Aorta (tissue), 5 donors: ENCODE results near the gene NPEPL1. TPM values are rescaled to one million over a fixed set of nuclear protein-coding genes. Genes with fewer than 3 reads are reported as not detected.

Experiments used
- ATAC-seq: fragments of 200-7000 bp; cut with Tn5 transposase; one replicate; pipeline ENCODE4 v1.9.1; 2022; ENCODE audit warnings: moderate library complexity; ENCODE audit not compliant: low FRiP score
- DNase-seq, 2 donors: peaks; one replicate each; pipeline ENCODE4 v3.0.0-alpha.2; 2020
- H3K27ac ChIP-seq, 2 donors: one replicate each; pipeline ENCODE4 v1.5.1; 2013; ENCODE audit warnings: low read length in 2 of 2, mild to moderate bottlenecking in 2 of 2, moderate library complexity in 2 of 2, control low read depth in 1 of 2, inconsistent platforms in 1 of 2, low read depth in 1 of 2
- H3K27me3 ChIP-seq, 2 donors: one replicate each; pipeline ENCODE4 v1.6.1; 2013; ENCODE audit warnings: control low read depth in 1 of 2, low read length in 1 of 2, mild to moderate bottlenecking in 1 of 2, moderate library complexity in 1 of 2; ENCODE audit not compliant: insufficient read depth in 2 of 2, control insufficient read depth in 1 of 2
- H3K36me3 ChIP-seq, 2 donors: one replicate each; pipeline ENCODE4 v1.6.1; 2013; ENCODE audit warnings: control low read depth in 1 of 2, low read length in 1 of 2, mild to moderate bottlenecking in 1 of 2; ENCODE audit not compliant: insufficient read depth in 2 of 2, control insufficient read depth in 1 of 2
- H3K4me1 ChIP-seq, 2 donors: one replicate each; pipeline ENCODE4 v1.6.1; 2013; ENCODE audit warnings: low read length in 2 of 2, control low read depth in 1 of 2, mild to moderate bottlenecking in 1 of 2, moderate library complexity in 1 of 2; ENCODE audit not compliant: insufficient read depth in 2 of 2, control insufficient read depth in 1 of 2
- H3K4me3 ChIP-seq, 2 donors: one replicate each; pipeline ENCODE4 v1.5.1; 2013; ENCODE audit warnings: low read length in 2 of 2, control low read depth in 1 of 2, mild to moderate bottlenecking in 1 of 2
- H3K9me3 ChIP-seq: one replicate; pipeline ENCODE4 v1.6.1; 2013; ENCODE audit warnings: mild to moderate bottlenecking, low read length; ENCODE audit not compliant: control insufficient read depth
- WGBS, 2 donors: extraction: QIAGEN DNeasy Blood & Tissue Kit; methylation state at CpG; one replicate each; pipeline ENCODE4 v1.1.7; 2013; 5-methylcytosine and 5-hydroxymethylcytosine counted together
- intact Hi-C, 2 donors: fragments of 100-400 bp; cut with DNase I; formaldehyde crosslinking; loops; one replicate each; pipeline versions ENCODE4 v1.14.2 to v1.15.0; 2022
- polyA plus RNA-seq, 2 donors: library from polyadenylated mRNA; stranded (reverse); fragments of 200-250 nt; gene quantifications; one replicate each; pipeline ENCODE4 v1.2.3, GENCODE V29; 2013
- total RNA-seq, 2 donors: library from RNA; stranded (reverse); fragmentation: NEBNext Ultra II Directional; extraction: Animal tissue kit (Norgen Biotek cat#: 25700); gene quantifications; one replicate each; pipeline ENCODE4 v1.2.1, GENCODE V29; 2021
- donor health status: healthy with polysubstance abuse.
- donor health status: Bipolar disorder and iron deficiency.
- donor health status: DM: no; HTN: no; CAD: no.
- donor health status: DM: no; HTN: no; CAD: no.
- donor health status: DM: yes; HTN: yes; CAD: no.

NPEPL1 gene
- total and polyA plus RNA-seq, 4 donors, result 14.7 to 92.8 (median 37.6) TPM

DNA sequence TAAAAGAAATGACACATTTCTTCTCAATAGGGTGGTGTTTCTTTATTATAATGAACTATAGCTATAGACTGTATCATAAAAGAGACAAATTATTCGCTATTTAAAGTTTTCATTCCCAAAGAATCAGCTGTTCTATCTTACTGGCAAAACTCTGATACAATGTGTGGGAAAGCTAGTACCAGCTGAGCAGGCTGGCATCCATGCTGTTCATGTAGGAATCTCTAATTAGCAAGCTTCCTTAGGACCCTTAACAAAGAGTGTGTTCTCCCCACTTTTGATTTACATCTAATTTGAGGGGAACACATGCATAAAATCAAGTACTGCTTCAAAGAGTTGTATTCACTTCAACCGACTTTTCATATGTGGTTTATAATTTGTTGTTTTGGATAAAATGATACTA lies 28.3 kb upstream of the NPEPL1 start:
- no peak for ATAC-seq
- intact Hi-C loops, result no loop called here
- H3K4me3 ChIP-seq, result no peak overlapping the region
- H3K27ac ChIP-seq, result no peak overlapping the region
- H3K4me1 ChIP-seq, result no peaks in the 10 kb centered on the region
- H3K9me3 ChIP-seq, result no peaks in the 10 kb centered on the region
- 89 to 94% methylated on average over 2 of the region's 2 CpGs for WGBS, 2 donors
- peaks cover 4 to 7% of the 10 kb centered on the region in 2 donors for H3K36me3 ChIP-seq
- no peak for DNase-seq
- H3K27me3 ChIP-seq, result no peaks in the 10 kb centered on the region

DNA sequence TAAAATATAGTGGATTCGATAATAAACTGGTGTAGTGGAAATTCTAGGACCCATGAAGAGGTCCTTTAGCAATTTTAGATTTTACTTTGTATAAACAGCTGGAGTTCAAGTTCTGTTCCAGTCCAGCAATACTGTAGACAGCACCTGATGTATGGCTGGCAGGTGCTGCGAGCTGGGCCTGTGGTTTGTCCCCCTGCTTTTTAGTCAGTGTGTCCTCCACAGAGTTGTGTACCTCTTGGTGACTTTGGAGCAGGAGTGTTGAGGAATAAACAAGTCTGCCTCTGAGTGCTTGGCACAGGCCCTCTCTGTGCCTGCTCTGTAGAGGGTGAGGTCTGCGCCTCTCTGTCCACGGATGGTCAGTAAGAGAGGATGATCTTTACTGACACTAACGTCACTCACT lies 27.7 kb upstream of the NPEPL1 start:
- no peaks in the 10 kb centered on the region for H3K4me1 ChIP-seq
- no peak overlapping the region for H3K4me3 ChIP-seq
- no peaks in the 10 kb centered on the region for H3K27me3 ChIP-seq
- DNase-seq, result no peak
- intact Hi-C loops, result no loop called here
- no peak for ATAC-seq
- no peaks in the 10 kb centered on the region for H3K9me3 ChIP-seq
- WGBS, 2 donors, result 77 to 90% methylated on average over 5 of the region's 5 CpGs
- H3K36me3 ChIP-seq, result peaks cover 4 to 11% of the 10 kb centered on the region in 2 donors
- no peak overlapping the region for H3K27ac ChIP-seq

DNA sequence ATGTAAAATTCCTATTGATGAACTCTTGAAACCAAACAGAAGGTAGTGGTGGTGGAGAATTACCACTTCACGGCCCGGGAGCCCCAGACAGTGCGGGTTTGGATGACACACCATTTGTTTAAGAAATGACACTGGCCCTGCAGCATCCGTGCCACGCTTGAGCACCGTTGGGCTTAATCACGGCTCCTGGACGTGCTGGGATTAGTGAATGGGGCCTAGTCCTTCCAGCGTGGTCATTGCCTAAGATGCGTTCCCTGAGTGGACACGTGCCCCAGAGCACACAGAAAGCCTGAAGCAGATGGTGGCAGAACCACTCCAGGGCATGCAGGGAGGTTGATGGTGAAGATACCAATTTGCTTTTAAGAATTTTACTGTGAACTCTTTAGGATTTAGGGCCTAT lies 27.0 kb upstream of the NPEPL1 start:
- ATAC-seq (no peak), DNase-seq (no peak)
- no peaks in the 10 kb centered on the region for H3K9me3 ChIP-seq
- H3K27me3 ChIP-seq, result no peaks in the 10 kb centered on the region
- H3K4me1 ChIP-seq, result no peaks in the 10 kb centered on the region
- intact Hi-C loops, result no loop called here
- no peak overlapping the region for H3K4me3 ChIP-seq
- H3K36me3 ChIP-seq, result peaks cover 6 to 13% of the 10 kb centered on the region in 2 donors
- H3K27ac ChIP-seq, result no peak overlapping the region
- WGBS, 2 donors, result 70 to 76% methylated on average over 11 of the region's 11 CpGs

DNA sequence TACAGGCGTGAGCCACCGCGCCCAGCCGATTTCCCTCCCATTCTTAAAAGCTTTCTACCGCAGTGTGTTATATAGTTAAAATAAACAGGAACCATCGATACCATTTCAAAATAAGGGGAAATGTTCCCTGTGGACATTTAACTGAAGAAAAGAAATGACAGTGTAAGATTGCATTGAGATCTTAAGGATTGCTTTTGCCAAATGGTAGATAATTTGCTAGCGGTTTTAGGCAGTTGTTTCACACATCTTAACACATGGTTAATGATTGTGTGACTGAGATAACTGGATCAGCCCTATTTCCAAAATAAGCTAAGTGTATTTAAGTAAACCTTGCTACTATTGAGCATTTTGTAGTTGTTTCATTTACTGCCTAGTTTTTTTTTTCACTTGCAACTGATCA lies 25.9 kb upstream of the NPEPL1 start:
- intact Hi-C loops, result no loop called here
- 86 to 92% methylated on average over 7 of the region's 7 CpGs for WGBS, 2 donors
- ATAC-seq, result no peak

DNA sequence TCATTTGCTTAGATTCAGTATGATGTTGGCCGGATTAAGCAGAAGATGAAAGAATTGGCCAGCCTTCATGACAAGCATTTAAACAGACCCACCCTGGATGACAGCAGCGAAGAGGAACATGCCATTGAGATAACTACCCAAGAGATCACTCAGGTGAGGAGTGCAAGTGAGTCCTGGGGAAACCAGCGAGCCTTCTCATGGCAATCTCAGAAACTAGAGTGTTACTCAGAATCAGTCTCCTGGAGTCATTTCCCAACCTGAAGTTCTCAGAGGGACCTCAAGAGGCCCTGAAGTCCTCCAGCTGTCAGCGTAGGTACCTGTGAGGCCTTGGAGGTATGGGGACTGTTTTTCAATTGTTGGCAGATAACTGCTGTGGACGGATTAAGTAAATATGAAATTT lies 24.6 kb upstream of the NPEPL1 start:
- Histone ChIP-seq H3K27ac (no peak overlapping the region), H3K36me3 (peaks cover 7 to 12% of the 10 kb centered on the region in 2 donors), H3K4me3 (no peak overlapping the region), H3K9me3 (no peaks in the 10 kb centered on the region), H3K4me1 (no peaks in the 10 kb centered on the region), H3K27me3 (no peaks in the 10 kb centered on the region)
- ATAC-seq, result no peak
- 84 to 91% methylated on average over 5 of the region's 5 CpGs for WGBS, 2 donors
- DNase-seq, result no peak
- intact Hi-C loops, result no loop called here

More for the DNA sequence above, 25.9 kb upstream of the NPEPL1 start:
- Histone ChIP-seq H3K36me3 (peaks cover 6 to 12% of the 10 kb centered on the region in 2 donors), H3K4me3 (no peak overlapping the region), H3K4me1 (no peaks in the 10 kb centered on the region), H3K9me3 (no peaks in the 10 kb centered on the region), H3K27ac (no peak overlapping the region), H3K27me3 (no peaks in the 10 kb centered on the region)
- no peak for DNase-seq

DNA sequence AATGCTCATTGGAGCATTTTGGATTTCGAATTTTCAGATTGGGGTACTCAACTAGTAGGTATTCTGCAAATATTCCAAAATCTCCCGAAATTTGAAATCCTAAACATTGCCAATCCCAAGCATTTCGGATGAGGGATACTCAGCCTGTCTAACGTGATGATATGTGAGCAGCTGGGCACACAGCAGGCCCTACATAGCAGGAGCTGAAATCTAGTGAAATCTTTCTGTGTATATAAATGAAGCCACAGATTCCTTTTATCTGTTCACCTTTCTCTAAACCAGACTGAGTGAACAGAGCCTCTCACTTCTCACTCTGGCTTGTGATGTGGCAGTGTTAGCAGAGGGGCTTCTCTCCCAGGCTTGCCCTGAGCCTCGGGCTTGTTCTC lies 23.7 kb upstream of the NPEPL1 start:
- Histone ChIP-seq H3K27me3 (no peaks in the 10 kb centered on the region), H3K27ac (no peak overlapping the region), H3K4me3 (no peak overlapping the region), H3K9me3 (no peaks in the 10 kb centered on the region), H3K4me1 (no peaks in the 10 kb centered on the region), H3K36me3 (peaks cover 9 to 12% of the 10 kb centered on the region in 2 donors)
- intact Hi-C loops, result no loop called here
- DNase-seq (no peak), ATAC-seq (no peak)
- 83 to 86% methylated on average over 5 of the region's 5 CpGs for WGBS, 2 donors

DNA sequence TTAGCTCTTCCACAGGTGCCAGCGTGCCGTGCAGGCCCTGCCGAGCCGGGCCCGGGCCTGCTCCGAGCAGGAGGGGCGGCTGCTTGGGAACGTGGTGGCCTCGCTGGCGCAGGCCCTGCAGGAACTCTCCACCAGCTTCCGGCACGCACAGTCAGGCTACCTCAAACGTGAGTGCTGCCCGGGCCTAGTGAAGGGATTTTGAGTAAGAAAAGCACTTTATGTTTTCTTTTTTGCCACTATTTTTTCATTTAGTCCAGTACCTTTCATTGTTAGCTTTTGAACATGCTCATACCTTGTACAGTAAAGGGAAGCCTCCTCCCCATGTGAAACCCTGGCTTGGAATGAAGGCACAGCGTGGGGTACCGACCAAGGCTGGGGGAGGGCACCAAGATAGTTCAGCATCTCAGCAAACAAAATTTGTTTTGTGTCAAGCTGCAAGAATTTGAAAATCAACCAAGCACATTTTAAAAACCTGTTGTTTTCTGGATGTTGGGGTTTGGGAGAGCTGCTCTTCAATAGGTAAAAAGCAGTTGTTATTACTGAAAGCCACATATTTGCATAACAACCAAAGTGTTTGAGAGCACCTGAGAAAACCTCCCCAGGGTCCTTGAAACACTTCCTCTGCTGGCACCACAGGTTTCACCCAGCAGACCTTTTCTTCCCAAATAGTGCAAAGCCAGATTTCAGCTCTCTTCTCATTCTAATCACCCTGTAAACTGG lies 23.2 kb upstream of the NPEPL1 start:
- Histone ChIP-seq H3K4me1 (no peaks in the 10 kb centered on the region), H3K36me3 (peaks cover 9 to 12% of the 10 kb centered on the region in 2 donors), H3K9me3 (no peaks in the 10 kb centered on the region), H3K27ac (no peak overlapping the region), H3K4me3 (no peak overlapping the region), H3K27me3 (no peaks in the 10 kb centered on the region)
- no peak for DNase-seq
- ATAC-seq, result no peak
- intact Hi-C loops, result no loop called here
- WGBS, 2 donors, result 60 to 61% methylated on average over 16 of the region's 16 CpGs

DNA sequence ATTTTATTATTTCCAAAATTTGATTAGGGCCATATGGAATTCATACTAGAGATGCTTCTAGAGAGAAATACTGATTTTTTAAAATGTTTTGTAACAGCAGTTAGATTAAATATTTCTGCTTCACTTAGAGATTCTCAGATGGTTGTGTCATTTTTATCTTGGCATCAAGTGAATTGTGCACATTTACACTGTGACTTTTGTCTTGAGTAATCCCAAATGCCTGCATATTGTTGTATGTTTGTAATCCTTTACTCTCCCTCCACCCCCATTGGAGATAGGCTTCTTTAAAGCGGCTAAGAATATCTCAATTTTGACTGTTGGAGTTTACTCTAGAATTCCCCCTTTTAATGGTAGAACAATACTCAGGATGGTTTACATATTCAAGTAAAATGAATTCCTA lies 22.5 kb upstream of the NPEPL1 start:
- ATAC-seq, result no peak
- no peaks in the 10 kb centered on the region for H3K4me1 ChIP-seq
- no peak overlapping the region for H3K27ac ChIP-seq
- H3K9me3 ChIP-seq, result no peaks in the 10 kb centered on the region
- no peak for DNase-seq
- WGBS, 2 donors, result 84 to 88% methylated on average over 1 of the region's 1 CpG
- intact Hi-C loops, result no loop called here
- H3K27me3 ChIP-seq, result no peaks in the 10 kb centered on the region
- H3K36me3 ChIP-seq, result peaks cover 9 to 12% of the 10 kb centered on the region in 2 donors
- no peak overlapping the region for H3K4me3 ChIP-seq

DNA sequence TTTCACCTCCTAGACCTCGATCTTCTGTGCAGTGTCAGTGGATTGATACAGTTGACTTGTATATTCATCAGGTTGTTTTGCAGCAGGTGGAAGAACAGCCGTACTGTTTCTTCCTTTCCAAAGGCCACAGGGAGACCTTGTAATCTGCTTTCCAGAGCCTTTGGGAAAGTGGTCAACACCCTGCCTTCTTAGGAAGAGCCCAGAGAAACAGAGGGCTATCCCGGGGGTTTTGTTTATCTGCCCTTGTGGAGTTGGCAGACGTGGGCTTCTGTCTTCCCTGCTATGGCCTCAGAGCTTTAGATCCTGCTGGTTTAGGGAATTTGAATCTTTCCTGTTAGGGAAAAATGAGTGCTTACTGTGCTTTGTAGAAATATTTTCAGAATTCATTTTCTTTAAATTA lies 21.9 kb upstream of the NPEPL1 start:
- Histone ChIP-seq H3K27me3 (no peaks in the 10 kb centered on the region), H3K4me1 (no peaks in the 10 kb centered on the region), H3K4me3 (no peak overlapping the region), H3K36me3 (peaks cover 9 to 12% of the 10 kb centered on the region in 2 donors), H3K27ac (no peak overlapping the region), H3K9me3 (no peaks in the 10 kb centered on the region)
- WGBS, 2 donors, result 45 to 52% methylated on average over 4 of the region's 4 CpGs
- DNase-seq, result no peak
- intact Hi-C loops, result no loop called here
- ATAC-seq, result no peak
